ENCODE measurements around the gene MBNL1. TPM values are rescaled to one million over a fixed set of nuclear protein-coding genes. Genes with fewer than 3 reads are reported as not detected.

MBNL1 gene
- total and polyA plus RNA-seq, 2 of the 4 experiments (the other 2 are of a cell fraction): 127 to 664 TPM

DNA sequence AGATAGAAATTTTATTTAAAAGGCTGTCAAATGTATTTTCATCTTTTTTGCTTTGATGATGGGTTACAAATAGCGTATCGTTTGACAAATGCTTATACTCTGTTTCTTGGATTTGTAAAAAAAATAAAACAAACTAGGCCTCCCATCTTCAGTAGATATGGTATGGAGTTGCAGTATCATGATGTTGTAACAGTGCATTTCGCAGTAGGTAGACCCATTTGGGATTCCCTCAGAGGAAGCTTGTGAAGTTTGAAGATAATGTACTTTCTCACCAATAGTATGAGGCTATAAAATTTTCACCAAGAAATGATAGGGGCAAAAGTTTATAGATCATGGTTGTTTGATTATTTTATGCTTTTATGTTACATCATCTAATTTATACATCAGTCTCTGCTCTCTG is 10.8 kb downstream of the MBNL1 start:
- Histone ChIP-seq H3K27me3 (ENCODE audit: control insufficient read depth, insufficient read depth, low read length) (no peaks in the 10 kb centered on the region), H4K91ac (ENCODE audit: insufficient read depth, low read depth, low read length) (no peak overlapping the region), H3K14ac (replicated peaks; ENCODE audit: low read depth, low read length) (no peak overlapping the region), H3K18ac (ENCODE audit: low read depth, low read length) (no peak overlapping the region), H2AK5ac (ENCODE audit: low read depth, low read length) (no peak overlapping the region), H4K8ac (ENCODE audit: low read depth in 2 of 2, low read length in 2 of 2) (no peak overlapping the region), H3K56ac (ENCODE audit: extremely low read depth, insufficient read depth, low read length) (no peak overlapping the region), H3K9me1 (ENCODE audit: insufficient read depth, low read length) (peaks cover 14% of the 10 kb centered on the region), H2BK15ac (ENCODE audit: low read depth, low read length) (no peak overlapping the region), H3K4ac (ENCODE audit: low read depth, low read length) (no peak overlapping the region), H2AFZ (replicated peaks; ENCODE audit: low read length, poor library complexity) (no peak overlapping the region), H2AK9ac (replicated peaks; ENCODE audit: low read depth, low read length, poor library complexity) (no peak overlapping the region), H4K5ac (ENCODE audit: low read depth, low read length) (no peak overlapping the region), H3K9ac (ENCODE audit: low read depth, low read length) (no peak overlapping the region), H3K4me1 (ENCODE audit: control insufficient read depth, insufficient read depth, low read length) (peaks cover 20% of the 10 kb centered on the region), H3K27ac (ENCODE audit: insufficient read depth, low read length) (no peak overlapping the region), H2BK120ac (ENCODE audit: low read depth, low read length) (no peak overlapping the region), H2BK20ac (ENCODE audit: low read depth, low read length) (no peak overlapping the region), H4K20me1 (ENCODE audit: insufficient read depth, low read length) (peaks cover 63% of the 10 kb centered on the region), H3K4me3 (ENCODE audit: insufficient read depth, low read depth, low read length) (no peak overlapping the region), H3K4me2 (ENCODE audit: low read depth, low read length) (no peak overlapping the region), H3K9me3 (ENCODE audit: control insufficient read depth, insufficient read depth, low read length) (no peaks in the 10 kb centered on the region), H3K36me3 (ENCODE audit: control insufficient read depth, insufficient read depth, low read length) (no peaks in the 10 kb centered on the region), H2BK5ac (ENCODE audit: low read depth, low read length, poor library complexity, severe bottlenecking) (no peak overlapping the region), H3K23ac (ENCODE audit: low read depth, low read length) (no peak overlapping the region), H3K79me1 (ENCODE audit: low read depth in 1 of 2, low read length in 2 of 2) (peaks cover 0 to 39% of the 10 kb centered on the region in 2 experiments; a peak in 2 of 4 replicates)
- no CpG with 5 or more reads among the region's 3 CpGs for WGBS, 2 experiments (ENCODE audit: extremely low coverage in 2 of 2, insufficient read length in 1 of 2)
- POLR2A ChIA-PET (ENCODE audit: unreplicated experiment): no interaction called here
- no peak for ATAC-seq (ENCODE audit: low read depth)
- TF ChIP-seq, protein P1, sequence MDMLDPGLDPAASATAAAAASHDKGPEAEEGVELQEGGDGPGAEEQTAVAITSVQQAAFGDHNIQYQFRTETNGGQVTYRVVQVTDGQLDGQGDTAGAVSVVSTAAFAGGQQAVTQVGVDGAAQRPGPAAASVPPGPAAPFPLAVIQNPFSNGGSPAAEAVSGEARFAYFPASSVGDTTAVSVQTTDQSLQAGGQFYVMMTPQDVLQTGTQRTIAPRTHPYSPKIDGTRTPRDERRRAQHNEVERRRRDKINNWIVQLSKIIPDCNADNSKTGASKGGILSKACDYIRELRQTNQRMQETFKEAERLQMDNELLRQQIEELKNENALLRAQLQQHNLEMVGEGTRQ (IDR thresholded peaks at IDR 0.05; ENCODE audit: low read depth, low read length): no peak
- TF ChIP-seq CHD1 (IDR thresholded peaks at IDR 0.05; ENCODE audit: low read depth, low read length) (no peak), RAD21 (IDR thresholded peaks at IDR 0.05; ENCODE audit: low read length) (no peak), MAFK (IDR thresholded peaks at IDR 0.05; ENCODE audit: low read depth, low read length) (no peak), FOS (IDR thresholded peaks at IDR 0.05; ENCODE audit: low read depth, low read length) (no peak), RCOR1 (IDR thresholded peaks at IDR 0.05; ENCODE audit: insufficient replicate concordance, low read length) (no peak), SMC3 (IDR thresholded peaks at IDR 0.05; ENCODE audit: low read depth, low read length) (no peak), BHLHE40 (IDR thresholded peaks at IDR 0.05; ENCODE audit: low read depth, low read length) (no peak), POLR2A (IDR thresholded peaks at IDR 0.05; ENCODE audit: low read depth, low read length) (no peak), MAZ (IDR thresholded peaks at IDR 0.05; ENCODE audit: borderline replicate concordance, low read depth, low read length) (no peak), NFE2L2 (IDR thresholded peaks at IDR 0.05; ENCODE audit: low read depth, low read length) (no peak), RFX5 (IDR thresholded peaks at IDR 0.05; ENCODE audit: low read depth, low read length) (no peak), CEBPB (IDR thresholded peaks at IDR 0.05; ENCODE audit: low read depth, low read length) (no peak), MXI1 (IDR thresholded peaks at IDR 0.05; ENCODE audit: borderline replicate concordance, low read depth, low read length) (no peak)
- TF ChIP-seq, protein P2, sequence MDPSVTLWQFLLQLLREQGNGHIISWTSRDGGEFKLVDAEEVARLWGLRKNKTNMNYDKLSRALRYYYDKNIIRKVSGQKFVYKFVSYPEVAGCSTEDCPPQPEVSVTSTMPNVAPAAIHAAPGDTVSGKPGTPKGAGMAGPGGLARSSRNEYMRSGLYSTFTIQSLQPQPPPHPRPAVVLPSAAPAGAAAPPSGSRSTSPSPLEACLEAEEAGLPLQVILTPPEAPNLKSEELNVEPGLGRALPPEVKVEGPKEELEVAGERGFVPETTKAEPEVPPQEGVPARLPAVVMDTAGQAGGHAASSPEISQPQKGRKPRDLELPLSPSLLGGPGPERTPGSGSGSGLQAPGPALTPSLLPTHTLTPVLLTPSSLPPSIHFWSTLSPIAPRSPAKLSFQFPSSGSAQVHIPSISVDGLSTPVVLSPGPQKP (IDR thresholded peaks at IDR 0.05; ENCODE audit: borderline replicate concordance, low read depth, low read length): no peak
- intact Hi-C loops (cut with micrococcal nuclease) (loop anchor here (10.0 kb wide), 1 partner anchor 295 kb away; no protein-coding TSS in a partner anchor), in situ Hi-C loops (cut with MboI; ENCODE audit: low sequenced_read_pairs) (no loop called here), dilution Hi-C loops (cut with HindIII; ENCODE audit: low sequenced_read_pairs, unreplicated experiment) (no loop called here)
- CTCF ChIA-PET: interaction anchor here (0.6 kb wide), 1 partner anchor 109 kb away, joined by 3 read pairs; no protein-coding TSS in a partner anchor
- no TSS peak for BruUV-seq (replicated peaks)
- no peak for DNase-seq
